Stimulated activated CD4-positive, alpha-beta T cell treated with anti-CD3 and anti-CD28 coated beads, TNF-alpha, amount 100 ng/mL, for 48 hours (primary cell): ENCODE data around the gene GJE1.
A peak's percentile ranks its signal among the peaks of the same experiment; 100 is the strongest.
"Not testable (repeated sequence)": the region's sequence is repeated elsewhere in the genome, so short reads cannot be mapped to it uniquely, and the experiment has no call there.

Experiments
- DNase-seq, 3 donors: peaks; one replicate each; pipeline ENCODE4 v3.0.0-alpha.2; 2020; ENCODE audit warnings: low read depth in 3 of 3

GJE1 gene, protein sequence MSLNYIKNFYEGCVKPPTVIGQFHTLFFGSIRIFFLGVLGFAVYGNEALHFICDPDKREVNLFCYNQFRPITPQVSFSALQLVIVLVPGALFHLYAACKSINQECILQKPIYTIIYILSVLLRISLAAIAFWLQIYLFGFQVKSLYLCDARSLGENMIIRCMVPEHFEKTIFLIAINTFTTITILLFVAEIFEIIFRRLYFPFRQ

GRCh38 chr6:142132625-142133024 lies at the start of gene GJE1:
Gene GJE1, plus strand, starts transcription at chr6:142132925. Its CDS starts 234 bp downstream, at chr6:142133159.
- no peak for DNase-seq

- DNase-seq: no peak
These were observed 44.5 kb upstream of the GJE1 start for GRCh38 chr6:142087950-142088857.

DNA sequence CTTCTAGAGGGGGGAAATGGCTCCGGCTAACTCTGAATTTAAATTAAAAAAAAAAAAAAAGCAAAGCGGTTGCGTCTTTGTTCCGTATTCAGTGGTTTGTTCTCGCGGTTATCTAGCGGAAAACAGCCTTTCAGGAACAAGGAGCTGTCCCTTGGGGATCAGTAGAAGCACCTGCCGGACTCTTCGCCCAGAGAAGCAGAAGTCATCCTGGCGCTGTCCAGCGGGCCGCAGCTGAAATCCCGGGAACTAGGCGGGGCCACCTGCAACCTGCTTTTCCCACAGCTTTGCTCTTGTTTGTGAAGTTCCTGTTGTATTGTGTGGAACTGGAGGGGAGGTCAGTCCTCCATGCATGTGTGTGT lies 43.9 kb upstream of the GJE1 start:
- no peak for DNase-seq

DNA sequence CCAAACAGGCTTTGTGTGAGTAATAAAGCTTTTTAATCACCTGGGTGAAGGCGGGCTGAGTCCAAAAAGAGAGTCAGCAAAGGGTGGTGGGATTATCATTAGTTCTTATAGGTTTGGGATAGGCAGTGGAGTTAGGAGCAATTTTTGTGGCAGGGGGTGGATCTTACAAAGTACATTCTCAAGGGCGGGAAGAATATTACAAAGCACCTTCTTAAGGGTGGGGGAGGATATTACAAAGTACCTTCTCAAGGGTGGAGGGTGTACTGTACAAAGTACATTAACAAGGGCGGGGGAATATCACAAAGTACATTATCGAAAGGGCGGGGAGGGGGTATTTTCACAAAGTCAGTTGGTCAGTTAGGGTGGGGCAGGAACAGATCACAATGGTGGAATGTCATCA lies 27.9 kb upstream of the GJE1 start:
- DNase-seq: not testable (repeated sequence)

DNA sequence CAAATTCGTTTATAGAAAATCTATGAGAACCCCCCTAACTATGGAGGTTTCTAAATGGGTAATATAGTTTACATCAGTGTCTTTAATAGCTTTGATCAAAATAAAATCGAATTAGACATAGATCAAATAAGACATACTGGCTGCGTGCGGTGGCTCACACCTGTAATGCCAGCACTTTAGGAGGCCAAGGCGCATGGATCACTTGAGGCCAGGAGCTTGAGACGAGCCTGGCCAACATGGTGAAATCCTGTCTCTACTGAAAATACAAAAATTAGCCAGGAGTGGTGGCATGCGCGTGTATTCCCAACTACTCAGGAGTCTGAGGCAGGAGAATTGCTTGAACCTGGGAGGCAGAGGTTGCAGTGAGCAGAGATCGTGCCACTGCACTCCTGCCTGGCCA lies 21.9 kb upstream of the GJE1 start:
- DNase-seq: not testable (repeated sequence)

DNA sequence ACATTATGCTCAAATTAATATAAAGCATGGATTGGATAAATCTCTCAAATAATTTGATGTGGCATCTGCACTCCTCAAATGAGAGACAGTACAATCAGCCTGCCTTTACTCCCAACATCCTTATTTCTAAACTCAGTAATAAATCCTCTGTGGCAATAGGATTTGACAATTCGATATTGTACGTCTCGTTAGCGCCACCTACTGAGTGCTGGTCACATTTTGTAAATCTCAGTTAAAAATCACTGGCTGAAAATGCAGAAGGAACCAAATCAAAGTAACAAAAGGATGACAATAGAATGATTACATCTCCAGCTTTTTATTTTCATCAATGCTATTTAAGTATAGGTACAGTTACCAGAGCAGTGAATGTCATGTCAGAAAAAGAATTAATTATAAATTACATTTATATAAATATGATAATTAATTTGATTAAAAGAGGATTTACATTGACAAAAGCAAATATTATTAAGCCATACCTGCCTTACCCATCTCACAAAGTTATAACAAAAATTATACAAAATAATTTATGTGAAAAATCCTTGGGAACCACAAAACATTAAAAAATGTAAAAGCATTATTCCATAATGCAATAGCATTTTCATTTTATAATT lies 20.2 kb upstream of the GJE1 start:
- DNase-seq: peak; percentile 10 to 71 (median 59)

DNA sequence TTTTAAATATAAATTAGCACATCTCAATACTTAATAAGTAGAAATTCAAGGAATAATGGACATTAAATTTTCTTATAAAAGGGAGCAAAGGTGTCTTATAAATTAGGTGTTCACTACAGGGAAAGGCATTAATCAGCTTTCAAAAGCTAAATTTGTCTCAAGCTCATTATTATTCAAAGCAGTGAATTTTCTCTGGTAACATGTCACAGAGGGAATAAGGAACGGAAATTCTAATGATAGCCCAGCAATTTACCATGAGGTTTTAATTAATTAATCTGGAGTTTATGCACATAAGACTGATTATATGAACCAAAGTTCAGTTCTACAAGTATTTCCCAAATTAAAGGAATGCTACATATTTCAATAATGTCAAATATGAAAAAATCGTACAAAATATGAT lies 15.4 kb upstream of the GJE1 start:
- DNase-seq: no peak

- no peak for DNase-seq
These were observed 14.4 kb upstream of the GJE1 start for GRCh38 chr6:142118328-142118727.

- DNase-seq: no peak
These were observed 13.8 kb upstream of the GJE1 start for GRCh38 chr6:142118925-142119324.

GRCh38 chr6:142121342-142121741 lies 11.4 kb upstream of the GJE1 start:
- no peak for DNase-seq

GRCh38 chr6:142130814-142131213 lies 1.9 kb upstream of the GJE1 start:
- no peak for DNase-seq

DNA sequence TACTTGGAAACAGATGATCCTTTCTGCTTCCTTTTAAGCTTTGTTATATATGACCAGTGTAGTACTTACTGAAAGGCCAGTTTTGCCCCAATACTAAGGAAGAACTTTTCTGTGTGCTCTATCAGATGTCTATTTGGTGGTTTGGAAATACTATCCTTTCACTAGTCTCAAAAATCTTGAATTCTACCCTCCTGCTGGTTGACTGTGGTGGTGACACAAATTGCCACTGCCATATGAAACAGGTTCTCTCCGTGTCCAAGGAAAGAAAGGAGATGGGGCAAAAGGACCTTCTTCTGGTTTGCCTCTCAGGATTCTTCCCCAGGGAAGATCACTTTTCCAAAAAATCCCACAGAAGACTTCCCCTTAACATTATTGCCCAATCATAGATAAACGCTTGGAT lies 6.2 kb downstream of the GJE1 start:
- DNase-seq: no peak

DNA sequence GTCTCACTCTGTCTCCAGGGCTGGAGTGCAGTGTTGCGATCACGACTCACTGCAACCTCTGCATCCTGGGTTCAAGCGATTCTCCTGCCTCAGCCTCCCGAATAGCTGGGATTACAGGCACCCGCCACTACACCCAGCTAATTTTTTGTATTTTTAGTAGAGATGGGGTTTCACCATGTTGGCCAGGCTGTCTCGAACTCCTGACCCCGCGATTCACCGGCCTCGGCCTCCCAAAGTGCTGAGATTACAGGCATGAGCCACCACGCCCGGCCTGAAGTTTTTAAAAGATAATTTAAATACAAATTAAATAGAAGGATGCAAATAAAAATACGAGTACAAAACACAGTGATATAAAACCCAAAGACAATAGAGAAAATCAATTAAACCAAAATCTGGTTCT lies 8.8 kb downstream of the GJE1 start:
- not testable (repeated sequence) for DNase-seq

GRCh38 chr6:142146828-142147662 lies 14.3 kb downstream of the GJE1 start, which contains the start of the genes NMBR and VTA1:
Gene NMBR, minus strand, starts transcription at chr6:142147122. Its CDS starts 58,464 bp downstream, at chr6:142088658.
Gene VTA1, plus strand, starts transcription at chr6:142147263. Its CDS starts 25 bp downstream, at chr6:142147288.
- DNase-seq: peak; percentile 86 to 95 (median 88)

GRCh38 chr6:142152746-142153145 lies 20.0 kb downstream of the GJE1 start:
- no peak for DNase-seq

- no peak for DNase-seq
These were observed 20.5 kb downstream of the GJE1 start for GRCh38 chr6:142153196-142153595.

- no peak for DNase-seq
These were observed 21.6 kb downstream of the GJE1 start for GRCh38 chr6:142154336-142154735.

GRCh38 chr6:142155091-142155490 lies 22.4 kb downstream of the GJE1 start:
- no peak for DNase-seq

GRCh38 chr6:142155895-142156757 lies 23.4 kb downstream of the GJE1 start:
- no peak for DNase-seq

GRCh38 chr6:142156758-142157068 lies 24.0 kb downstream of the GJE1 start:
- not testable (repeated sequence) for DNase-seq

- no peak for DNase-seq
These were observed 30.1 kb downstream of the GJE1 start for GRCh38 chr6:142162780-142163179.
